ENCODE data around the gene SLMAP.
A peak's percentile ranks its signal among the peaks of the same experiment; 100 is the strongest.

The SLMAP gene
- 81.1 to 87.3 (median 81.6) reads per million in 3 donors for total RNA-seq

GRCh38 chr3:57755741-57756527 lies at the start of gene SLMAP:
Gene SLMAP, plus strand, starts transcription at chr3:57756309. Its CDS starts 1,343 bp downstream, at chr3:57757652.
- Histone ChIP-seq H3K27ac (ENCODE audit: insufficient read depth, low read length, poor library complexity, severe bottlenecking) (peak within 1 kb of the TSS; percentile 79), H3K9me3 (ENCODE audit: control insufficient read depth, low read length) (no peaks in the 10 kb centered on the region), H3K27me3 (replicated peaks; ENCODE audit: control insufficient read depth, insufficient read depth, low read length, poor library complexity, severe bottlenecking) (no peaks in the 10 kb centered on the region), H3K4me1 (ENCODE audit: control insufficient read depth, insufficient read depth, low read length, poor library complexity, severe bottlenecking) (peaks cover 13% of the 10 kb centered on the region), H3K36me3 (ENCODE audit: control insufficient read depth, insufficient read depth, low read length) (peaks cover 6% of the 10 kb centered on the region), H3K4me3 (ENCODE audit: insufficient read depth, low read depth, low read length, poor library complexity, severe bottlenecking) (peak within 1 kb of the TSS; percentile 98)
- peak; percentile 86 to 95 (median 93) for DNase-seq

DNA sequence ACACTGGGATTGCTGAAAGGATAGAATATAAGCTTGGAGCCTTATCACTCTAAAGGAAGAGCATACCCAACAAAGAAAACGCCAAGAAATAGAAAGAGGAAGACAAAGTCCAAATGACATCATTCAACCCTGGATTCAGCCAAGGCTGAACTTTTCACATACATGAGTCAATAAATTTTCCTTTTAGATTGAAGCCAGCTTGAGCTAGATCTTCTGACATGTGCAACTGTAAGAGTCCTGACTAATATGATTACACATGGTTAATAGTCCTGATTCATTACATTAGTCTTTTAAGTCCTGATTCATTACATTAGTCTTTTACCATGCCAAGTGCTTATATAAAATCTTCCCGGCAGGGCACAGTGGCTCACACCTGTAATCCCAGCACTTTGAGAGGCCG lies 49.6 kb upstream of the SLMAP start:
- H3K4me1 ChIP-seq (ENCODE audit: control insufficient read depth, insufficient read depth, low read length, poor library complexity, severe bottlenecking) = no peaks in the 10 kb centered on the region
- no peak for DNase-seq
- no peak overlapping the region for H3K27ac ChIP-seq (ENCODE audit: insufficient read depth, low read length, poor library complexity, severe bottlenecking)
- no peaks in the 10 kb centered on the region for H3K27me3 ChIP-seq (replicated peaks; ENCODE audit: control insufficient read depth, insufficient read depth, low read length, poor library complexity, severe bottlenecking)
- no peaks in the 10 kb centered on the region for H3K36me3 ChIP-seq (ENCODE audit: control insufficient read depth, insufficient read depth, low read length)
- H3K9me3 ChIP-seq (ENCODE audit: control insufficient read depth, low read length) = no peaks in the 10 kb centered on the region
- no peak overlapping the region for H3K4me3 ChIP-seq (ENCODE audit: insufficient read depth, low read depth, low read length, poor library complexity, severe bottlenecking)

DNA sequence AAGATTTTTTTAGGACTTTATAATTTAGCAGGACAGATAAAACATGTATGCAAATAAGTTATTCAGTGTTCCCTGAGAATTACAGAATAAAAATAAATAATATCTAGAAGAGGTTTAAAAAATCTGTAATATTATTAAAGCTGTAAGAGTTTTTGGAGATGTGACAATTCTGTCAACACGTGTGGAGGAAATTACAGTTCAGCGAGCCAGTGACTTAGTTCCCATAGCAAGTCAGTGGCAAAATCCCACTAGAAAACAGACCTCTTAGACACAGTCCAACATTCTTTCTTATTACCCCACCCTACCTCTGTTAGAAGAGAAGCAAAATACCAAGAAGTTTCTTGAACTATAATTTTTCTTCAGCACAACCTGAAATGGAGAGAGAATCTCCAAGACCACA lies 47.1 kb upstream of the SLMAP start:
- Histone ChIP-seq H3K27me3 (replicated peaks; ENCODE audit: control insufficient read depth, insufficient read depth, low read length, poor library complexity, severe bottlenecking) (no peaks in the 10 kb centered on the region), H3K9me3 (ENCODE audit: control insufficient read depth, low read length) (no peaks in the 10 kb centered on the region), H3K36me3 (ENCODE audit: control insufficient read depth, insufficient read depth, low read length) (no peaks in the 10 kb centered on the region), H3K4me1 (ENCODE audit: control insufficient read depth, insufficient read depth, low read length, poor library complexity, severe bottlenecking) (no peaks in the 10 kb centered on the region), H3K4me3 (ENCODE audit: insufficient read depth, low read depth, low read length, poor library complexity, severe bottlenecking) (no peak overlapping the region), H3K27ac (ENCODE audit: insufficient read depth, low read length, poor library complexity, severe bottlenecking) (no peak overlapping the region)
- DNase-seq = no peak

GRCh38 chr3:57709559-57709958 lies 46.5 kb upstream of the SLMAP start:
- Histone ChIP-seq H3K27ac (ENCODE audit: insufficient read depth, low read length, poor library complexity, severe bottlenecking) (no peak overlapping the region), H3K4me1 (ENCODE audit: control insufficient read depth, insufficient read depth, low read length, poor library complexity, severe bottlenecking) (no peaks in the 10 kb centered on the region), H3K36me3 (ENCODE audit: control insufficient read depth, insufficient read depth, low read length) (no peaks in the 10 kb centered on the region), H3K27me3 (replicated peaks; ENCODE audit: control insufficient read depth, insufficient read depth, low read length, poor library complexity, severe bottlenecking) (no peaks in the 10 kb centered on the region), H3K9me3 (ENCODE audit: control insufficient read depth, low read length) (no peaks in the 10 kb centered on the region), H3K4me3 (ENCODE audit: insufficient read depth, low read depth, low read length, poor library complexity, severe bottlenecking) (no peak overlapping the region)
- no peak for DNase-seq

DNA sequence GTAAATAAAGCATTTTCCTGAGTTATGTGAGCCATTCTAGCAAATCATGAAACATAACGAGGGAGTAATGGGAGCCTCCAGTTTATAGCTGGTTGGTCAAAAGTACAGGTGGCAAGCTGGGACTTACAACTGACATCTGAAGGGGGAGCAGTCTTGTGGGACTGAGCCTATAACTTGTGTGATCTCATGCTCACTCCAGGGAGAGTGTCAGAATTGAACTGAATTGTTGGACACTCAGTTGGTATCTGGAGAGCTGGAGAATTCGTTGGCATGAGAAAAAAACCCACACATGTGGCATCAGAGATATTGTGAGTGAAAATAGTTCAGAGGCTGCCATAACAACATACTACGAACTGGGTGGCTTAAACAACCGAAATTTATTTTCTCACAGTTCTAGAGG lies 40.4 kb upstream of the SLMAP start:
- Histone ChIP-seq H3K4me3 (ENCODE audit: insufficient read depth, low read depth, low read length, poor library complexity, severe bottlenecking) (no peak overlapping the region), H3K27ac (ENCODE audit: insufficient read depth, low read length, poor library complexity, severe bottlenecking) (no peak overlapping the region), H3K36me3 (ENCODE audit: control insufficient read depth, insufficient read depth, low read length) (no peaks in the 10 kb centered on the region), H3K4me1 (ENCODE audit: control insufficient read depth, insufficient read depth, low read length, poor library complexity, severe bottlenecking) (no peaks in the 10 kb centered on the region), H3K27me3 (replicated peaks; ENCODE audit: control insufficient read depth, insufficient read depth, low read length, poor library complexity, severe bottlenecking) (no peaks in the 10 kb centered on the region), H3K9me3 (ENCODE audit: control insufficient read depth, low read length) (no peaks in the 10 kb centered on the region)
- no peak for DNase-seq

DNA sequence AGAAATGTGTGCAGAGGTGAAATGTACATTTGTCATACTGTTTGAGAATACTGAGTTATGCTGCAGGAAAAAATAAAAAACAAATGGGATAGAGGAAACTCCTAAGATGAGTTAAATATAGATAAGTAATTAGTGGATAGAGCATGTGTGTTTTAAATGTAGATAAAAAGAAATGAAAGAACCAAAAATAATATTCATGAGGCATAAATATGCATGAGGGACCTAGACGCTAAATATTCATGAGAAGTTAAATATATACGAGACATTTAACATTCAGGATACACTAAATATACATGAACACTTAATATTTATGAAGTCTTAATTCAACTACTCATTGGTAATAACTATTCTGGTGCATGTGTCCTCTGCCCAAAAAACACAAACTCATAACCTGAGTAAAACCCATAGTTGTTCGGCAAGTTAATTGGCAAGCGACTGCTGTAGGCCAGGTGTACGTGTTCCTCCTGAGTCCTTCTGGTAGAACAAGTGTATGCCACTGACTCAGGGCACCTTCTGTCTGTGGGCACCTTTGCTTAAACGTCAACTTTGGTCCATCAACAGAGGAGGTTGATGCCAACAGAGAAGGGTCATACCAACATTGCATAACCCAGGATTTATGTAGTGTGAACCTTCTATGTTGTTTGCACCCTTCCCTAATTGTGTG lies 38.8 kb upstream of the SLMAP start:
- Histone ChIP-seq H3K4me3 (ENCODE audit: insufficient read depth, low read depth, low read length, poor library complexity, severe bottlenecking) (no peak overlapping the region), H3K27ac (ENCODE audit: insufficient read depth, low read length, poor library complexity, severe bottlenecking) (no peak overlapping the region), H3K9me3 (ENCODE audit: control insufficient read depth, low read length) (no peaks in the 10 kb centered on the region), H3K36me3 (ENCODE audit: control insufficient read depth, insufficient read depth, low read length) (no peaks in the 10 kb centered on the region), H3K4me1 (ENCODE audit: control insufficient read depth, insufficient read depth, low read length, poor library complexity, severe bottlenecking) (no peaks in the 10 kb centered on the region), H3K27me3 (replicated peaks; ENCODE audit: control insufficient read depth, insufficient read depth, low read length, poor library complexity, severe bottlenecking) (no peaks in the 10 kb centered on the region)
- DNase-seq = no peak

GRCh38 chr3:57718118-57718517 lies 38.0 kb upstream of the SLMAP start:
- DNase-seq = no peak
- H3K27me3 ChIP-seq (replicated peaks; ENCODE audit: control insufficient read depth, insufficient read depth, low read length, poor library complexity, severe bottlenecking) = no peaks in the 10 kb centered on the region
- H3K27ac ChIP-seq (ENCODE audit: insufficient read depth, low read length, poor library complexity, severe bottlenecking) = no peak overlapping the region
- H3K4me3 ChIP-seq (ENCODE audit: insufficient read depth, low read depth, low read length, poor library complexity, severe bottlenecking) = no peak overlapping the region
- H3K9me3 ChIP-seq (ENCODE audit: control insufficient read depth, low read length) = no peaks in the 10 kb centered on the region
- H3K36me3 ChIP-seq (ENCODE audit: control insufficient read depth, insufficient read depth, low read length) = no peaks in the 10 kb centered on the region
- no peaks in the 10 kb centered on the region for H3K4me1 ChIP-seq (ENCODE audit: control insufficient read depth, insufficient read depth, low read length, poor library complexity, severe bottlenecking)

DNA sequence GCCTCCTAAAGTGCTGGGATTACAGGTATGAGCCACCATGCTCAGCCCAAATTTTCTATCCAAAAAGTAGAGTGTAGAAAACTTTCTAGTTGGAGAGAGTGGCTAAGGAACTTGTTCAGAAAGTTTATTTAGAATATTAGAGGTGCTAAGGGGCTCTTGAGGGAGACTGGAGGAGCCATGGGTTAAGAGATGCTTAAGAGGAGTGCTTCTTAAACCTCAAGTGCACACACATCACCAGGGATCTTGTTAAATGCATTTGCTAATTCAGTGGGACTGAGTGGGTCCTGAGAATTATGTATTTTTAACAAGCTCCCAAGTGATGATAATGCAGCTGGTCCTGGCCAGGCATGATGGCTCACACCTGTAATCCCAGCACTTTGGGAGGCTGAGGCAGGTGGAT lies 29.7 kb upstream of the SLMAP start:
- no peaks in the 10 kb centered on the region for H3K27me3 ChIP-seq (replicated peaks; ENCODE audit: control insufficient read depth, insufficient read depth, low read length, poor library complexity, severe bottlenecking)
- H3K36me3 ChIP-seq (ENCODE audit: control insufficient read depth, insufficient read depth, low read length) = no peaks in the 10 kb centered on the region
- H3K27ac ChIP-seq (ENCODE audit: insufficient read depth, low read length, poor library complexity, severe bottlenecking) = no peak overlapping the region
- no peaks in the 10 kb centered on the region for H3K9me3 ChIP-seq (ENCODE audit: control insufficient read depth, low read length)
- H3K4me1 ChIP-seq (ENCODE audit: control insufficient read depth, insufficient read depth, low read length, poor library complexity, severe bottlenecking) = no peaks in the 10 kb centered on the region
- H3K4me3 ChIP-seq (ENCODE audit: insufficient read depth, low read depth, low read length, poor library complexity, severe bottlenecking) = no peak overlapping the region
- no peak for DNase-seq

GRCh38 chr3:57727106-57727505 lies 29.0 kb upstream of the SLMAP start:
- H3K27ac ChIP-seq (ENCODE audit: insufficient read depth, low read length, poor library complexity, severe bottlenecking) = no peak overlapping the region
- no peak overlapping the region for H3K4me3 ChIP-seq (ENCODE audit: insufficient read depth, low read depth, low read length, poor library complexity, severe bottlenecking)
- no peaks in the 10 kb centered on the region for H3K36me3 ChIP-seq (ENCODE audit: control insufficient read depth, insufficient read depth, low read length)
- no peaks in the 10 kb centered on the region for H3K4me1 ChIP-seq (ENCODE audit: control insufficient read depth, insufficient read depth, low read length, poor library complexity, severe bottlenecking)
- no peaks in the 10 kb centered on the region for H3K27me3 ChIP-seq (replicated peaks; ENCODE audit: control insufficient read depth, insufficient read depth, low read length, poor library complexity, severe bottlenecking)
- H3K9me3 ChIP-seq (ENCODE audit: control insufficient read depth, low read length) = no peaks in the 10 kb centered on the region
- DNase-seq = no peak

DNA sequence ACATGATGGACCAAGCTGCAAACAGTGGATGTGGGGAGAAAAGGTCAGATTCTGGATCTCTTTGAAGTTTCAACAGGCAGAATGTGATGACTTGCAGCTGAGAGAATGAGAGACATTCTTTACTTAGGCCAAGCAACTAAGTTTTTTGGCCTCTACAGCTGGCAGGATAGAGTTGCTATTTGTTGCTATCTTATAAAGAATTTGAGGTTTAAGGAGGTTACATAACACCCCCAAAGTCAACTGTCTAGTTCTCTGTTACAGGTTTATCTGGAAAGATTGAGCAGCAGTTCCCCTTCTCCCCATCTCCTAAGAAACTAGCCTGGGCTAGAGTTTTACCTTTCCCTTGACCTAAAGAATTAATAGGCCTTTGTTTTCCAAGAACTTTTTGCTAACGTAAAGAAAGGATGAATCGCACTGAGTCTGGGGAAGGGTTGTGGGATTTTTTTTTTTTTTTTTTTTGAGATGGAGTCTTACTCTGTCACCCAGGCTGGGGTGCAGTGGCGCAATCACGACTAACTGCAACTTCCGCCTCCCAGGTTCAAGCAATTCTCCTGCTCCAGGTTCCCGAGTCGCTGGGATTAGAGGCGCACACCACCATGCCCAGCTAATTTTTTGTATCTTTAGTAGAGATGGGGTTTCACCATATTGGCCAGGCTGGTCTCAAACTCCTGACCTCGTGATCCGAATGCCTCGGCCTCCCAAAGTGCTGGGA lies 26.6 kb upstream of the SLMAP start:
- DNase-seq = no peak

More for the DNA sequence above, 26.6 kb upstream of the SLMAP start:
- Histone ChIP-seq H3K27ac (ENCODE audit: insufficient read depth, low read length, poor library complexity, severe bottlenecking) (no peak overlapping the region), H3K4me3 (ENCODE audit: insufficient read depth, low read depth, low read length, poor library complexity, severe bottlenecking) (no peak overlapping the region), H3K4me1 (ENCODE audit: control insufficient read depth, insufficient read depth, low read length, poor library complexity, severe bottlenecking) (no peaks in the 10 kb centered on the region), H3K36me3 (ENCODE audit: control insufficient read depth, insufficient read depth, low read length) (no peaks in the 10 kb centered on the region), H3K9me3 (ENCODE audit: control insufficient read depth, low read length) (no peaks in the 10 kb centered on the region), H3K27me3 (replicated peaks; ENCODE audit: control insufficient read depth, insufficient read depth, low read length, poor library complexity, severe bottlenecking) (no peaks in the 10 kb centered on the region)

All from effector memory CD4-positive, alpha-beta T cell (primary cell).